Neural progenitor cell (in vitro differentiated cells): ENCODE results near the gene TCF15. TPM values are rescaled to one million over a fixed set of nuclear protein-coding genes. Genes with fewer than 3 reads are reported as not detected.

ENCODE experiments used
- DNase-seq: peaks from one replicate; pipeline ENCODE4 v3.0.0-alpha.2; 2016; ENCODE audit warnings: low spot score
- H2AFZ ChIP-seq: fragments of 200-600 bp; sonication (generic); replicated peaks from 2 replicates; pipeline ENCODE4 v1.6.1; 2016; ENCODE audit warnings: antibody characterized with exemption
- H3F3A ChIP-seq: fragments of 200-600 bp; sonication (generic); 2 replicates; pipeline ENCODE4 v1.6.1; 2016; ENCODE audit warnings: antibody characterized with exemption, low read depth
- H3K27ac ChIP-seq: fragments of 200-600 bp; sonication (generic); 2 replicates; pipeline ENCODE4 v1.5.1; 2016; ENCODE audit warnings: mild to moderate bottlenecking
- H3K27me3 ChIP-seq: fragments of 200-600 bp; sonication (generic); 2 replicates; pipeline ENCODE4 v1.6.1; 2016; ENCODE audit warnings: mild to moderate bottlenecking, moderate library complexity
- H3K36me3 ChIP-seq: fragments of 200-600 bp; sonication (generic); 2 replicates; pipeline ENCODE4 v1.5.1; 2016
- H3K4me1 ChIP-seq: fragments of 200-600 bp; sonication (generic); 2 replicates; pipeline ENCODE4 v1.6.1; 2016; ENCODE audit warnings: mixed run types
- H3K4me2 ChIP-seq: fragments of 200-600 bp; sonication (generic); 2 replicates; pipeline ENCODE4 v1.6.1; 2016
- H3K4me3 ChIP-seq: fragments of 200-600 bp; sonication (generic); 2 replicates; pipeline ENCODE4 v1.5.1; 2016
- H3K79me2 ChIP-seq: fragments of 200-600 bp; sonication (generic); 2 replicates; pipeline ENCODE4 v1.6.1; 2016; ENCODE audit warnings: low read depth
- H3K9ac ChIP-seq: fragments of 200-600 bp; sonication (generic); 2 replicates; pipeline ENCODE4 v1.6.1; 2016
- H3K9me3 ChIP-seq: fragments of 200-600 bp; sonication (generic); 2 replicates; pipeline ENCODE4 v1.5.1; 2016; ENCODE audit warnings: low read depth
- H4K20me1 ChIP-seq: fragments of 200-600 bp; sonication (generic); 2 replicates; pipeline ENCODE4 v1.6.1; 2016; ENCODE audit warnings: low read depth
- H3K27ac Mint-ChIP-seq: 3 replicates; pipeline ENCODE4 v1.8.0; 2021; ENCODE audit warnings: mixed read lengths
- H3K27me3 Mint-ChIP-seq: 2 replicates; pipeline ENCODE4 v1.8.0; 2022; ENCODE audit warnings: low read depth, mild to moderate bottlenecking, inconsistent platforms, moderate library complexity, mixed read lengths; ENCODE audit not compliant: insufficient read depth
- H3K36me3 Mint-ChIP-seq: 3 replicates; pipeline ENCODE4 v1.8.0; 2021; ENCODE audit warnings: mixed read lengths
- H3K4me1 Mint-ChIP-seq: 3 replicates; pipeline ENCODE4 v1.8.0; 2021; ENCODE audit warnings: mixed read lengths
- H3K4me3 Mint-ChIP-seq: 3 replicates; pipeline ENCODE4 v1.8.0; 2021; ENCODE audit warnings: mild to moderate bottlenecking, moderate library complexity, mixed read lengths
- H3K9me3 Mint-ChIP-seq: 3 replicates; pipeline ENCODE4 v1.8.0; 2020; ENCODE audit warnings: mixed read lengths
- CTCF ChIP-seq: fragments of 200-600 bp; sonication (generic); IDR thresholded peaks from 2 replicates; pipeline ENCODE4 v1.5.1; 2017; ENCODE audit warnings: antibody characterized with exemption, mild to moderate bottlenecking
- EZH2 ChIP-seq: fragments of 200-600 bp; sonication (generic); IDR thresholded peaks from 2 replicates; pipeline ENCODE4 v1.6.1; 2017; ENCODE audit warnings: antibody characterized with exemption, mild to moderate bottlenecking, moderate library complexity
- EZH2phosphoT487 ChIP-seq: fragments of 200-600 bp; sonication (generic); IDR thresholded peaks from 2 replicates; pipeline ENCODE4 v1.6.1; 2017; ENCODE audit warnings: antibody characterized with exemption
- total RNA-seq: library from RNA; depleted of rRNA; stranded (reverse); fragments of >200 nt; gene quantifications from 2 replicates; pipeline ENCODE4 v1.2.3, GENCODE V29; 2015; ENCODE audit warnings: low replicate concordance

TCF15 gene
- total RNA-seq, 1 donor from 2014 or later: 0.07 TPM

GRCh38 chr20:577167-577791 is 32.8 kb downstream of the TCF15 start:
- H2AFZ ChIP-seq: peak overlapping the region; percentile 87
- H3K27ac Mint-ChIP-seq: no peak overlapping the region
- H3K27me3 ChIP-seq: peaks cover 43% of the 10 kb centered on the region
- H3K9me3 Mint-ChIP-seq: no peaks in the 10 kb centered on the region
- no peak overlapping the region for H3K4me2 ChIP-seq
- peaks cover 16% of the 10 kb centered on the region for H3K27me3 Mint-ChIP-seq
- peaks cover 7% of the 10 kb centered on the region for H3K4me1 Mint-ChIP-seq
- no peaks in the 10 kb centered on the region for H3K9me3 ChIP-seq
- peak; percentile 58 for DNase-seq
- TF ChIP-seq CTCF (peak; percentile 53), EZH2phosphoT487 (no peak)
- no peak overlapping the region for H3K4me3 ChIP-seq
- no peaks in the 10 kb centered on the region for H3K36me3 Mint-ChIP-seq
- no peaks in the 10 kb centered on the region for H3K36me3 ChIP-seq
- H3K4me3 Mint-ChIP-seq: no peak overlapping the region
- peaks cover 23% of the 10 kb centered on the region for H3K4me1 ChIP-seq
- no peak overlapping the region for H3K27ac ChIP-seq
- no peak overlapping the region for H3K9ac ChIP-seq
- H4K20me1 ChIP-seq: no peaks in the 10 kb centered on the region
- peaks cover 24% of the 10 kb centered on the region for H3F3A ChIP-seq
- H3K79me2 ChIP-seq: no peaks in the 10 kb centered on the region

DNA sequence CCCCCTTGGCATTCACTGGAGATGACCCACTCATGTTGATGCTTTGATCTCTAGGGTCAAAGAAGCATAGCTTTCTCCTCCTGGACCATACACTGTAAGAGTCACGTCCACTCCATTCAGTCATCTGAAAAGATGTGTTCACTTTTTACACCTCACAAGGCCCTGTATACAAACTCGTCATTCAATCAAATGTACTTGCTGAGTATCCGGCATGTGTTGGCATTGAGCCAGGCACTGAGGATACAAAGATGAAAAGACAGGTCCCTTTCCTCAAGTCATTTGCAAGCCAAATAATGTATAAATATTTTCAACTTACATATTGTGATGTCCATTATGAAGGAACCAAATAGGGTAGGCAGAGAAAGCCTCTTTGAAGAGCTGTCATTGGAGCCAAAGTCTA is 34.0 kb downstream of the TCF15 start:
- H3K9me3 ChIP-seq: no peaks in the 10 kb centered on the region

DNA sequence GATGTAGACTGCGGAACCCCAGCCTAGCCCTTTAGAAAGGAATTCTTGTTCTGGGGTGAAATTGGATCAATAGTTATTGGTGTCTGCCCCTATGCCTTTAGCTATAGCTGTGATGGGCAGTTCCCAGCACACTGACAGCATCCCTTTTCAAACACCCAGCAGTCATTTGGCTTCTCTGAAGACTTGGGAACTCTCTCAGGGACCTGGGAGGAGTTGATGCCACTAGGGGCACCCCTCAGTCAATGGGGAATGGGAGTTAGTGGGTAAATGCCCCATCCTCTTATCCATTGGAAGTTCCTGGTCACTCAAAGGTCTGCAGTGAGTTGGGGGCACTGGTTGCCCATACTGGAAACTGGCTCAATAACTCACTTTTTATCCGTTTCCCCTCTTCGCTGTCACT is 34.9 kb downstream of the TCF15 start:
- Histone ChIP-seq H3K4me1 (peaks cover 36% of the 10 kb centered on the region), H3K4me3 (no peak overlapping the region), H3K27ac (no peak overlapping the region), H3K79me2 (no peaks in the 10 kb centered on the region), H3K9ac (no peak overlapping the region), H3K36me3 (no peaks in the 10 kb centered on the region), H3K27me3 (peaks cover 53% of the 10 kb centered on the region), H3K4me2 (peak overlapping the region; percentile 74), H4K20me1 (no peaks in the 10 kb centered on the region), H2AFZ (no peak overlapping the region), H3K9me3 (no peaks in the 10 kb centered on the region), H3F3A (peaks cover 32% of the 10 kb centered on the region)
- peaks cover 15% of the 10 kb centered on the region for H3K4me1 Mint-ChIP-seq
- no peaks in the 10 kb centered on the region for H3K36me3 Mint-ChIP-seq
- peak; percentile 29 for TF ChIP-seq CTCF
- no peak for TF ChIP-seq EZH2phosphoT487
- no peak overlapping the region for H3K4me3 Mint-ChIP-seq
- DNase-seq: no peak
- no peak overlapping the region for H3K27ac Mint-ChIP-seq
- H3K9me3 Mint-ChIP-seq: no peaks in the 10 kb centered on the region
- H3K27me3 Mint-ChIP-seq: peaks cover 15% of the 10 kb centered on the region

More for the DNA sequence above, 34.0 kb downstream of the TCF15 start:
- Histone ChIP-seq H3K79me2 (no peaks in the 10 kb centered on the region), H3K4me2 (no peak overlapping the region), H3K27me3 (peaks cover 50% of the 10 kb centered on the region), H3K36me3 (no peaks in the 10 kb centered on the region), H2AFZ (no peak overlapping the region), H3K27ac (no peak overlapping the region), H3K9ac (no peak overlapping the region), H3K4me1 (peaks cover 34% of the 10 kb centered on the region), H3K4me3 (no peak overlapping the region), H3F3A (peaks cover 32% of the 10 kb centered on the region), H4K20me1 (no peaks in the 10 kb centered on the region)
- Mint-ChIP-seq H3K9me3 (no peaks in the 10 kb centered on the region), H3K4me3 (no peak overlapping the region), H3K27me3 (peaks cover 15% of the 10 kb centered on the region), H3K4me1 (peaks cover 15% of the 10 kb centered on the region), H3K27ac (no peak overlapping the region), H3K36me3 (no peaks in the 10 kb centered on the region)
- TF ChIP-seq EZH2phosphoT487: no peak
- TF ChIP-seq EZH2: no peak
- no peak for DNase-seq

- TF ChIP-seq CTCF (no peak), EZH2phosphoT487 (no peak), EZH2 (no peak)
- Mint-ChIP-seq H3K27me3 (peaks cover 15% of the 10 kb centered on the region), H3K27ac (no peak overlapping the region), H3K36me3 (no peaks in the 10 kb centered on the region), H3K4me3 (no peak overlapping the region), H3K4me1 (peaks cover 15% of the 10 kb centered on the region), H3K9me3 (no peaks in the 10 kb centered on the region)
- peaks cover 53% of the 10 kb centered on the region for H3K27me3 ChIP-seq
- DNase-seq: peak; percentile 78
- peak overlapping the region; percentile 28 for H3K4me3 ChIP-seq
- H3F3A ChIP-seq: peaks cover 32% of the 10 kb centered on the region
- peaks cover 36% of the 10 kb centered on the region for H3K4me1 ChIP-seq
- H3K4me2 ChIP-seq: peak overlapping the region; percentile 74
- H2AFZ ChIP-seq: peak overlapping the region; percentile 26
- H3K27ac ChIP-seq: no peak overlapping the region
- H3K9me3 ChIP-seq: no peaks in the 10 kb centered on the region
- no peaks in the 10 kb centered on the region for H4K20me1 ChIP-seq
- no peak overlapping the region for H3K9ac ChIP-seq
- H3K79me2 ChIP-seq: no peaks in the 10 kb centered on the region
- no peaks in the 10 kb centered on the region for H3K36me3 ChIP-seq
Observed at GRCh38 chr20:574297-574942, 35.7 kb downstream of the TCF15 start.
